Measurements from ENCODE around the gene C16orf90. TPM values are rescaled to one million over a fixed set of nuclear protein-coding genes. Genes with fewer than 3 reads are reported as not detected.
A peak's percentile ranks its signal among the peaks of the same experiment; 100 is the strongest.
"Not testable (repeated sequence)": the region's sequence is repeated elsewhere in the genome, so short reads cannot be mapped to it uniquely, and the experiment has no call there.

C16orf90 gene
- total RNA-seq, 1 donor from 2014 or later: not detected

- no peak for DNase-seq
- Mint-ChIP-seq H3K27me3 (no peaks in the 10 kb centered on the region), H3K27ac (no peak overlapping the region), H3K9me3 (no peaks in the 10 kb centered on the region), H3K4me1 (no peaks in the 10 kb centered on the region), H3K4me3 (no peak overlapping the region), H3K36me3 (ENCODE audit: low read depth) (peaks cover 34% of the 10 kb centered on the region)
- intact Hi-C loops (cut with micrococcal nuclease): no loop called here
Measured at GRCh38 chr16:3485097-3485745, 10.1 kb downstream of the C16orf90 start.

GRCh38 chr16:3484318-3485096 is 10.8 kb downstream of the C16orf90 start:
- no peak overlapping the region for H3K4me3 Mint-ChIP-seq
- H3K27me3 Mint-ChIP-seq: no peaks in the 10 kb centered on the region
- peaks cover 2% of the 10 kb centered on the region for H3K4me1 Mint-ChIP-seq
- H3K27ac Mint-ChIP-seq: no peak overlapping the region
- DNase-seq: no peak
- H3K9me3 Mint-ChIP-seq: no peaks in the 10 kb centered on the region
- H3K36me3 Mint-ChIP-seq (ENCODE audit: low read depth): peaks cover 37% of the 10 kb centered on the region
- intact Hi-C loops (cut with micrococcal nuclease): no loop called here

DNA sequence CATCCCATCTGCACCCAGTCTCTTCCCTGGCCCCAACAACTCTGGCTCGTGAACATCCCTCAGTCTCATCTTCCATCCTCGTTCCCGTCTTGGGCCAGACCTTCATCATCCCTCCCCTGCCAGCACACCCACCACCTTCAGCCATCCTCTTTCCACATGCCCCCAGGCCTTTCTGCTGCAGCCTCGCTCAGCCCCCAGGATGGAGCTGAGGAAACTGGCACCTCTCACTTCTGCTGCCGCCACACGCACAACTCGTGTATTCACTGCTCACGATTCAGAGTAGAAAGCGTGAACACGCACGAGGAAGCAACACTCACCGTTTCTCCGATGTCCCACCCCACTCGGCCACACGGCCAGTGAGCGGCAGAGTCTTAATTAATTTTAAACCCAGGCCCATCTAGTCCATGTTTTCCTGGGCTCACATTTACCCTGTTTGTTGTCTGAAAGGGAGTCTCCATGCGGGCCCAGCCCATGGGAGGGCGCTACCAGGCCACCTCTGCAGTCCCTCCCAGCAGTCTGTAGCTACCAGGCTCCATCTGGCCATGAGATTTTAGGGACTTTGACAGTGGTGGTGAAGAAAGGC is 12.5 kb downstream of the C16orf90 start:
- Mint-ChIP-seq H3K36me3 (ENCODE audit: low read depth) (peaks cover 45% of the 10 kb centered on the region), H3K27ac (peak overlapping the region; percentile 39), H3K9me3 (no peaks in the 10 kb centered on the region), H3K27me3 (no peaks in the 10 kb centered on the region), H3K4me1 (peaks cover 5% of the 10 kb centered on the region), H3K4me3 (no peak overlapping the region)
- intact Hi-C loops (cut with micrococcal nuclease): no loop called here
- DNase-seq: no peak

DNA sequence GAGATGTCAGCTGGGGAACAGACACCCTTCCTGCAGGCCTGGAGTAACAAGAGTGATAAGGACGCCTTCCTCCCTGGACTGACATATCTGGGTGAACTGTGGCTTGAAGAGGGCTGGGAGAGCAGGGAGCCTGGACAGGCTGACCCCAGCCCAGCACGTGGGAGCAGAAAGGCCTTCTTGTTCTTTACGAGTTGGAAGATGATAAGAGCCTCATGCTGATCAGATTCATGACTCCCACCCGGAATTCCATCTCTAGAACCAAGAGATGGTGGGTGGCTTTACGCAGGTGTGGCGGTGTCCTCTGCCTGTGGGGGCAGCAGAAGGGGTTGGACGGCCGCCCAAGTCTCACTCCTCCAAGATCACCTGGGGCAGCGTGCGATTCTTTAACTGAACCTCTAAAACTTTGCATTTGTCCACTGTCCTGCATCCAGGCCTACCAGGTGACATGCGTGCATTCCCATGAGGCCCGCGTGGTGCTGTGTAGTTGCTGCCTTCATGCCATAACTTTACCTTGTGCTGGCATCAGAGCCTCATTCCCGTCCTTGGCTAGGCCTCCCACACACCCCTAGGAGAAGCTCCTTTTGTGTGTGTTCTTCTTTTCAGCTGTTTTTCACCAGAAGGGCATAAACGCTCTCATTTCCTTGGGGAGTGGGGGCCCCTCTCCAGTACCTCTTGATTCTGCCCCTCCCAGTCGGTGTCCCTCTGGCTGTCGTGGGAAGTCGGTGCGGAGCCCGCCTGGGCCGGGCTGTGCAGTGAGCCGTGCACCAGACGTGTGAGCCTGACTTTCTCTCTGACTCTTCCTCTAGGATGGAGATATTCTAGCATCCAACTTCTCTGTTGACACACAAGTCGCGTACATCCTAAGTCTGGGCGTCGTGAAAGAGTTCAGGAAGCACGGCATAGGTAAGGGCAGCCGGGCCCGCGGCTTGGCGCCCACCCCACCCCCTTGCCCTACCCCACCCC is 13.3 kb downstream of the C16orf90 start:
- Mint-ChIP-seq H3K36me3 (ENCODE audit: low read depth) (peaks cover 44% of the 10 kb centered on the region), H3K4me3 (no peak overlapping the region), H3K27ac (no peak overlapping the region), H3K4me1 (peaks cover 5% of the 10 kb centered on the region), H3K27me3 (no peaks in the 10 kb centered on the region), H3K9me3 (no peaks in the 10 kb centered on the region)
- DNase-seq: no peak
- intact Hi-C loops (cut with micrococcal nuclease): no loop called here

GRCh38 chr16:3480901-3481695 is 14.2 kb downstream of the C16orf90 start:
- intact Hi-C loops (cut with micrococcal nuclease): no loop called here
- Mint-ChIP-seq H3K4me1 (peaks cover 5% of the 10 kb centered on the region), H3K27me3 (no peaks in the 10 kb centered on the region), H3K4me3 (no peak overlapping the region), H3K27ac (no peak overlapping the region), H3K9me3 (no peaks in the 10 kb centered on the region), H3K36me3 (ENCODE audit: low read depth) (peaks cover 41% of the 10 kb centered on the region)
- DNase-seq: no peak

GRCh38 chr16:3479654-3480216 is 15.6 kb downstream of the C16orf90 start:
- no peak overlapping the region for H3K4me3 Mint-ChIP-seq
- DNase-seq: no peak

GRCh38 chr16:3478242-3478925 is 16.9 kb downstream of the C16orf90 start:
- no peak for DNase-seq
- Mint-ChIP-seq H3K27me3 (no peaks in the 10 kb centered on the region), H3K9me3 (no peaks in the 10 kb centered on the region), H3K27ac (no peak overlapping the region), H3K4me3 (no peak overlapping the region), H3K4me1 (peaks cover 5% of the 10 kb centered on the region), H3K36me3 (ENCODE audit: low read depth) (peaks cover 39% of the 10 kb centered on the region)
- intact Hi-C loops (cut with micrococcal nuclease): no loop called here

More at GRCh38 chr16:3479654-3480216, 15.6 kb downstream of the C16orf90 start:
- peaks cover 45% of the 10 kb centered on the region for H3K36me3 Mint-ChIP-seq (ENCODE audit: low read depth)
- no peaks in the 10 kb centered on the region for H3K9me3 Mint-ChIP-seq
- H3K4me1 Mint-ChIP-seq: peaks cover 5% of the 10 kb centered on the region
- H3K27me3 Mint-ChIP-seq: no peaks in the 10 kb centered on the region
- H3K27ac Mint-ChIP-seq: no peak overlapping the region
- intact Hi-C loops (cut with micrococcal nuclease): no loop called here

- H3K27ac Mint-ChIP-seq: no peak overlapping the region
- intact Hi-C loops (cut with micrococcal nuclease): no loop called here
- H3K4me3 Mint-ChIP-seq: no peak overlapping the region
- H3K9me3 Mint-ChIP-seq: peaks cover 3% of the 10 kb centered on the region
- no peak for DNase-seq
- H3K36me3 Mint-ChIP-seq (ENCODE audit: low read depth): peaks cover 34% of the 10 kb centered on the region
- no peaks in the 10 kb centered on the region for H3K27me3 Mint-ChIP-seq
- peaks cover 13% of the 10 kb centered on the region for H3K4me1 Mint-ChIP-seq
Measured at GRCh38 chr16:3476409-3476808, 18.9 kb downstream of the C16orf90 start.

DNA sequence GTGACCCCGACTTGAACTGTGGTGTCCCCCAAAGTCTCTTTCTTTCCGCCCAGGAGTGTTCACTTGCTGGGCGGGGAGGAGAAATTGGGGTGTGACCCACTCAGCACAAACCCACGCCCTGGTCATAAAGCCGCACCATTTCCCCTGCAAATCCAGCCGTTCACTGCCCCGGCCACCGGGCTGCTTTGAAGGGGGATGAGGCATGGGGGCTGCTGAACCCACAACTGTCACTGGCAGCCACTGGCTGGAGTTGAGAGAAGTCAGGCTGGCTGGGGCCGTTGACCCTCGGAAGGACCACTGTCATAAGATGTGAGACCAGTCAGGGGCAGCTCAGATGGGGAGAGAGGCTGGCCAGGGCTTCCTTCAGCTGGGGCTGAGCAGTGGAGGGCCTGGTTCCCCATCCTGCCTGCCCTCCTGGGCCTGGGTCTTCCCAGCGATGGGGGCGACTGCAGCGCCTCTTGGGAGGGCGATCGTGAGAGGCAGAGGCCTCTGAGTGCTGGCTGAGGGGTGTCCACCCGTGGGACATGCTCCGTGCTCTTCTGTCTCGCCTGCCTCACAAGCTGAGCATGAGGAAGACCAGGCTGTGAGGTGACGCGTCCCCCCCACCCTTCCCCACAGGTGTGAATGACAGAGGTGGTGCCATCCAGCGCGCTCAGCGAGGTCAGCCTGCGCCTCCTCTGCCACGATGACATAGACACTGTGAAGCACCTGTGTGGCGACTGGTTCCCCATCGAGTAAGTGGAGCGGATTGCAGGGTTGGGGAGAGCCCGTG is 19.5 kb downstream of the C16orf90 start:
- Mint-ChIP-seq H3K4me3 (no peak overlapping the region), H3K27me3 (no peaks in the 10 kb centered on the region), H3K36me3 (ENCODE audit: low read depth) (peaks cover 31% of the 10 kb centered on the region), H3K4me1 (peaks cover 13% of the 10 kb centered on the region), H3K27ac (no peak overlapping the region), H3K9me3 (peaks cover 3% of the 10 kb centered on the region)
- intact Hi-C loops (cut with micrococcal nuclease): no loop called here
- no peak for DNase-seq

DNA sequence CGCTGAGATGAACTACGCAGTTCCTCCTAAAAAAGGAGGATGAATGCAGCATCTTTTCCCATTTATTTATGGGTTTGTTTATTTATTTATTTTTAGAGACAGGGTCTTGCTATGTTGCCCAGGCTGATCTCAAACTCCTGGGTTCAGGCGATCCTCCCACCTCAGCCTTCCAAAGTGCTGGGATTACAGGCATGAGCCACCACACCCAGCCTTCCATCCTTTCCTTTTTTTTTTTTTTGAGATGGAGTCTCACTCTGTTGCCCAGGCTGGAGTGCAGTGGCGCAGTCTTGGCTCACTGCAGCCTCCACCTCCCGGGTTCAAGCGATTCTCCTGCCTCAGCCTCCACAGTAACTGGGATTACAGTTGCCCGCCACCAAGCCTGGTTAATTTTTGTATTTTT is 20.4 kb downstream of the C16orf90 start:
- not testable (repeated sequence) for H3K9me3 Mint-ChIP-seq

DNA sequence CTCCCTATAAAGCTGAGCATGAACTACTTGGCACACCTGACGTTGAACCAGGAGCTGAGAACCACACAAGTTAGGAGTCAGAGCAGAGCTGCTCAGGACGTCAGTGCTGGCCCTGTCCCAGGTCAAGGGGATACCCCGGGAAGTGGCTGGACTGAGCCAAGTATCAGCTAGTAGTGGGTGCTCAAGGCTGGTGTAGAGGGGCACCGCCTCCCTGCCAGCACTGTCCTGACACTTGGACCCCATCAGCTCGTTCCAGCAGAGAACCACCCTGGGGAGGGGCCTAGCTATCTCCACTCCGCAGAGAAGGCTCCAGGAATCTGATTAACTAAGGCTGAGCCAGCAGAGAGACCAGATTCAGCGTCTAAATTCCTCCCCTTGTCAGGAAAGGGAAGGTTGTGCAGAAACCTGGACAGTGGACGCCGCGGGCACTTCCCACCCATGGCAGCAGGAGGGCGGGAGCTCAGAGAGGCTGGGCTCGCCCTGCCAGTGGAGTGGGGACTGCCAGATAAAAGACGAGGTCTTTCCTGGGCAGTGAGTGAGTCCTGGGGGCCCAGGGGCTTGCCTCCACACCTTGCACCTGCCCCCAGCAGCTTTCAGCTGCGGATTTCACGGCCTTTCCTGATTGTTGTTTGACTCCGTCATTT is 21.0 kb downstream of the C16orf90 start:
- no peaks in the 10 kb centered on the region for H3K27me3 Mint-ChIP-seq
- peaks cover 3% of the 10 kb centered on the region for H3K9me3 Mint-ChIP-seq

More for the DNA sequence above, 20.4 kb downstream of the C16orf90 start:
- H3K27me3 Mint-ChIP-seq; H3K27ac Mint-ChIP-seq; DNase-seq; intact Hi-C loops (cut with micrococcal nuclease); H3K4me3 Mint-ChIP-seq: not testable (repeated sequence)
- peaks cover 13% of the 10 kb centered on the region for H3K4me1 Mint-ChIP-seq
- peaks cover 31% of the 10 kb centered on the region for H3K36me3 Mint-ChIP-seq (ENCODE audit: low read depth)

More for the DNA sequence above, 21.0 kb downstream of the C16orf90 start:
- Mint-ChIP-seq H3K4me1 (peaks cover 11% of the 10 kb centered on the region), H3K4me3 (no peak overlapping the region), H3K27ac (no peak overlapping the region), H3K36me3 (ENCODE audit: low read depth) (peaks cover 27% of the 10 kb centered on the region)
- no peak for DNase-seq
- intact Hi-C loops (cut with micrococcal nuclease): no loop called here
